IPS-NIHi7 (cell line): ENCODE data around the gene JOSD2.
"Not testable (repeated sequence)": the region's sequence is repeated elsewhere in the genome, so short reads cannot be mapped to it uniquely, and the experiment has no call there.

Source experiments
- DNase-seq: peaks from one replicate; pipeline ENCODE4 v3.0.0; 2012; ENCODE audit warnings: mixed read lengths; ENCODE audit errors: extremely low spot score

The JOSD2 gene

GRCh38 chr19:50547385-50548190 lies 36.6 kb upstream of the JOSD2 start:
- no peak for DNase-seq

DNA sequence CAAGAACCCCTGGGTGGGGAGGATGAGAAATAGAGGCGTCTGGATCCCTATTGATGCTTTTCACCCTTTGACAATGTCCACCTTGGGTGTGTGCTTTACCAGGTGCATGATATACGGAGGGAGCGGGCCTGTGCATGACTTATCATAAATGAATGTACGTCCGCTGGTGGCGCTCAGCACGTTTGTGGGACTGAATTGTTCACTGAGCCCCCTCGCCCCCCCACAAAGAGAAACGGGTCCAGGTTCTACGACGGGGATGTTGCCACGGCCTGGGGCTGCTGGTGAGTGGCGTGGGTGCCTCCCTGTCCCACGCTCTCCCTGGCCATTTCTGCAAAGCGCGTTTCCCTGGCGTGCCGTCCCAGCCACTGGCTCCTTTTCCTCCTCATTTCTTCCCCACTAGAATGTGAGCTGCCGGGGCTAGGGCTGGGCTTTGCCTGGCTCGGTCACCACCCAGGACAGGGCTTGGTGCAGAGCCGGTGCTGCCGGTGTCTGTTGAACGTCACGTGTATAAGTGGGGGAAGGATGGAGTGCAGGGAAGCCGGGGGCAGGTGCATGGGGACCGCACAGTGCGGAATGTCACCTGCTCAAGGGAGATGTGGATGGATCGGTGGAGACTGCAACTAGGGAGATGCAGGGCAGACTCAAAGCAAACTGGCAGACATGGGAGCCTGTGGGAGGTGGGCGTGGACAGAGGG lies 35.7 kb upstream of the JOSD2 start:
- no peak for DNase-seq

DNA sequence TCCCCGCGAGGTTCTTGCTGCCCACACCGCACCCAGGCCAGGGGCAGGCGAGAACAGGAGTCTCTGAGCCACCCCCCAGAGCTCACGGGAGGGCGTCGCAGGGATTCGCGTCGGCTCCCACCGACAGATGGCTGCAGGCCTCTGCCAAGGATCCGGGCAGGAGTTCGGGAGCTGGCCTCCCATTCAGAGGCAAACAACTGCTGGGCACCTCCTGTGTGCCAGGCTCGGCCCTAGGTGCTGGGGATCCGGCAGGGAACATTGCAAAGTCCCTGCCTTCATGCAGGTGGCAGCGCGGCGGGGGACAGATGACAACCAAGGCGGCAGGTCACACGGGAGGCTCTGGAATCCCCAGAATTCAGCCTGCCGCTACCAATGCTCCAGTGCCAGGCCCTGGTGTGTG lies 32.0 kb upstream of the JOSD2 start:
- no peak for DNase-seq

GRCh38 chr19:50537769-50538230 lies 26.8 kb upstream of the JOSD2 start:
- peak; percentile 97 for DNase-seq

- no peak for DNase-seq
Measured at GRCh38 chr19:50537306-50537685, 26.3 kb upstream of the JOSD2 start.

DNA sequence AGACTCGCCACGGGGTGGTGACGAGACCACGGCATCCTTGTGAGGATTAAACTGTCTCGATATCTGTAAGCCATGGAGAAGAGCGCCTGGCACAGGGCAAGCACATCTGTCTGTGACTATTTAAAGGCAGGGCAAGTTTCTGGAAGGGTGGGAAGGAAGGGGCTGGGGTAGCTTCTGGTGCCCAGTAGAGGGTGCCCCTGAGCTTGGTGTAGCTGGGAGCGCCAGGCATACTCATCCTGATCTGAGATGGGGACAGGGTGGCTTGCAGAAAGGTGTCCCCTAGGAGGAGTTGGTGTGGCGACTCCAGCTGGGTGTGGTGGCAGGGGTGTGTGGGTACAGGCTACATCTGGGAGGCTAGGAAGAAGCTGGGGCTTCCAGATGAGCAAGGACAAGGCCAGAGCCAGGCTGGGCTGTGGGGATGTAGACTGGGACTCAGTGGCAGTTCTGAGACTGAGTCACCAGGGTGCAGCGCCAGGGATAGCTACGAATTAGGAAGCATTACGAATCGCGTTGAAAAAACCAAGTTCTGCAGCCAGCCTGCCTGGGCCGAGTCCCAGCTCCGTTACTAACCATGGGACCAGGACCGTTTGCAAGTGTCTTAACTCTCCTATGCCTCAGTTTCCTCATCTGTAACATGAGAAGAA lies 25.8 kb upstream of the JOSD2 start:
- DNase-seq = no peak

DNA sequence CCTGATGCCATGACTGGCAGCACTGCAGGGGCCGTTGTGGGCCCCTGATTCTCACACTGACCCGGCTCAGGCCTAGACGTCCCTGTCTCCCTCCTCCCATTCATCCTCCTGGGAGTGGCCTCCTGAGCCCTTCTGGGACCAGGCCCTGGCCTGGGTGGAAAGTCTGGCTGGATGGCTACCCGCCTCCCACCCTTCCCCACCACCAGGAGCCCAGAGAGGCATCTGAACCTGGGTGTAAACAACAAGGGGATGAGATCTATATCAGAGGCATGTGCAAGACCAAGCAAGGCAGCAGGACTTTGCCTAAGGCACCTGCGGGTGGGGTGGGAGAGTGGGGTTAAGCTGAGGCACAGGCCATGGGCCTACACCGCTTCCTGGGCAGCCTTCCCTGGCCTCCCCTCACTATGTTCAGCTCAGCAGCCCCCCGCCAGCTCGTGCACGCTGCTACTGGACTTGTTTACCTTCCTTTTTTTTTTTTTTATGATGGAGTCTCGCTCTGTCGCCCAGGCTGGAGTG lies 24.7 kb upstream of the JOSD2 start:
- no peak for DNase-seq

GRCh38 chr19:50534478-50534877 lies 23.5 kb upstream of the JOSD2 start:
- no peak for DNase-seq

DNA sequence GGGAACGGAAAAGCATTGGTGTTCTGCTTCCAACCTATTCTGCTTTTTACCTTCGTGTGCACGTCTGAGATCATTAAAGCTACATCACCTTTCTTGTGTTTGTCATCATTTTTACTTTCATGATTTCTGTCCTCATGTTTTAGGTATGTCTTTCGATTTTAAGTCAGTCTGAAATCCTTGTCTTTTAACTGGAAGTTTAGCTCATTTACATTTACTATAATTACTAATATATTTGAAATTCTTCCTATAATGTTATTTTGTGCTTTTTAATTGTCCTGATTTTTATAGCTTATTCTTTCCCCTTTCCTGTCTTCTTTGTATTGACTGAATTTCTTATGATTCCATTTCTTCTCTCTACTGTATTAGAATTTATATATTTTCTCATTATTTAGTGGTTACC lies 22.0 kb upstream of the JOSD2 start:
- no peak for DNase-seq

GRCh38 chr19:50531171-50531612 lies 20.2 kb upstream of the JOSD2 start:
- no peak for DNase-seq

DNA sequence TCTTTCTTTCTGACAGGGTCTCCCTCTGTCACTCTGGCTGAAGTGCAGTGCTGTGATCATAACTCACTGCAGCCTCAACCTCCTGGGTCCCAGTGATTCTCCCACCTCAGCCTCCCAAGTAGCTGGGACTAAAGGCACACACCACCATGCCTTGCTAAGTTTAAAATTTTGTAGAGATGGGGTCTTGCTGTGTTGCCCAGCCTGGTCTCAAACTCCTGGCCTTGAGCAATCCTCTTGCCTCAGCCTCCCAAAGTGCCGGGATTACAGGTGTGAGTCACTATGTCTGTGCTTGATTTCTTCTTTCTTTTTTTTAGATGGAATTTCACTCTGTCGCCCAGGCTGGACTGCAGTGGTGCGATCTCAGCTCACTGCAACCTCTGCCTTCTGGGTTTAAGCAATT lies 17.1 kb upstream of the JOSD2 start:
- DNase-seq = not testable (repeated sequence)

- no peak for DNase-seq
Measured at GRCh38 chr19:50522881-50523280, 11.9 kb upstream of the JOSD2 start.

DNA sequence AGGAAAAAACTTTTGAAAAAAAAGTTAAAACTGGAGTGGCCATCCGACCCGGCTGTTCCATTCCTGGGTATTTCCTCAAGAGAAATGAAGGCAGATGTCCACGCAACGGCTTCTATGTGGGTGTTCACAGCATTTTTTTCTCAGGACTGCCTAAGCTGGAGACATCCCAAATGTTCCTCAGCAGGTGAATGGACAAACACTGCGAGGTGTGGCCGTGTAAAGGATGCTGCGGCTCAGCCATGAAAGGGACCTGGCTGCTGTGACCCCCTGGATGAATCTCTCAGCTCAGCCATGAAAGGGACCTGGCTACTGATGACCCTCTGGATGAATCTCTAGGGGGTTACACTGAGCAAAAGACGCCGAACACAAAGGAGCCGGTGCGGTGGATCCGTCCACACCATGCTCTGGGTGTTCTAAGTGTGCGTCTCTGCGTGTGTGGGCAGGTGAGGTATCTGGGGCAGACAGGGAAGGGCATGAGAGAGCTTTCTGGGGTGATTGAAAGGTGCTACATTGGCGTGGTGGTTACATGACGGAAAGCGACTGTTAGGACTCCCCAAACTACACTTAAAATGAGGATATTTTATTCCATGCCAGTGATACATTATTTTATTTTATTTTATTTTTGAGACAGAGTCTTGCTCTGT lies 10.0 kb upstream of the JOSD2 start:
- no peak for DNase-seq

GRCh38 chr19:50519006-50519575 lies 8.1 kb upstream of the JOSD2 start:
- DNase-seq = no peak

- peak; percentile 64 for DNase-seq
Measured at GRCh38 chr19:50518091-50519005, 7.4 kb upstream of the JOSD2 start.

DNA sequence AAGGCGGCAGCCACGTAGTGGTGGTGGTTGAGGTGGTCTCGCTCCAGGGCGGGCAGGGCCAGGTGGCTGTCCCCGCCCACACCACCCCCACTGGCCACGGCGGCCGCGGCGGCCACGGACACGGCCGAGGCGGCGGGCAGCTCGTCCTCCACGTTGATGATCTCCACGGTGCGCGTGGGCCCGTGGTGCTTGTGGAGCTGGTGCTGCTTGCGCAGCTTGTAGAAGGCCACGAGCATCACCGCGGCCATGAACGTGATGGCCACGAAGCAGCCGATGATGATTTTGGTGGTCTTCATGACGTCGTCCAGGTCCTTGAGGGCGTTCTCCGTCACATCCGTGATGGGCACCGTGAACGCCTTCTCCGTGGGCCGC lies 6.7 kb upstream of the JOSD2 start:
- DNase-seq = no peak

DNA sequence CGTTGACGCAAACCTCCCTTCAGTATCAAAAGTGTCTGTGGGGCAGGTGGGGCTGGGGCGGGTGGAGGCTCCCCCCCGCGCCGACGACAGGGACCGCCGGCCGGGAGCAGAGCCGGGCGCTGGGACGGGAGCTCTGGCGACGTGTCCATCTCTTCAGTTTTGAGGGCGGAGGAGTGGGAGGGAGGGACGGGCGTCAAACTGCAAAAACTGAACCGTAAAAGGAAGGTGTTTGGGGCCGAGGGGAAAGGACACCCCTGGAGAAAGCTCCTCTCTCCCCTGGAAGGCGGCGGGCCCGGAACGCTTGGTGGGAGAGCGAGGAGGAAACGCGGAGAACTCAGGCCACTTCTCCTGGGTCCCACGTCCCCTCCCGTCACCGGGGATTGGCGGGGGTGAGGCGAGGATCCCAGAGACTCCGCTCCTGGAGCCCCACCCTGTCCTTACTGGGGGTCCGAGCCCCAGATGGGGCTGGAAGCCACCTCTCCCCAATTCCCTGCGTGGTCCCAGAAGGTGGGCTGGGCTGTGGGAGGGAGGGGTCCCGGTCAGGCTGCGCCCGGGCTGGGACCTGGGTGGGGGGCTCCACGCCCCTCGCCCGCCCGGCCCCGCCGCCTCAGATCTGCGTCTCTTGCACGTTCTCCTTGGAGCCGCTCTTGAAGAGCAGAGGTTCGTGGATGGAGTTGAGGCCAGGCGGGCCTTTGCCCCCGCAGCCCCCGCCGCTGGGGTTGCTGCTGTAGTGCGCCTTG lies 6.1 kb upstream of the JOSD2 start:
- no peak for DNase-seq

- no peak for DNase-seq
Measured at GRCh38 chr19:50516456-50516855, 5.5 kb upstream of the JOSD2 start.

DNA sequence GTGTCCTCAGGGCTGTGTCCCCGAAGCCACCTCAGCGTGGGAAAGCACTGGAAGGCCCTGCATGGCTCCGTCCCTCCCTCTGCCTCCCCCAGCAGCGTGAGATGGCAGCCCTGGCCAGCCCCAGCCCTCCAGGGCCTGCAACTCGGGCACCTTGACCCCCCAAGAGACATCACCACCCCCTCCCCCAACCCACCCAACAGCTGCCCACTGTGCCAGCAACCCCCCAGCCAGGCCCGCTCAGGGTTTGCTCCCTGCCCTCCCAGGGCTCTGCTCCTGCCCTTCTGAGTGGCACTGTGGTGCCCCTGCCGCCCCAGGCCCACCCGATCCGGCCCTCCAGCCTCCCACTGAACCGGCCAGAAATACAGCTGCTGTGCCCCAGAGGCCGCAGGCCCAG lies 4.2 kb upstream of the JOSD2 start:
- DNase-seq = no peak
